ENCODE results near the gene CRLF2.
"Not testable (repeated sequence)": the region's sequence is repeated elsewhere in the genome, so short reads cannot be mapped to it uniquely, and the experiment has no call there.

Gene CRLF2

DNA sequence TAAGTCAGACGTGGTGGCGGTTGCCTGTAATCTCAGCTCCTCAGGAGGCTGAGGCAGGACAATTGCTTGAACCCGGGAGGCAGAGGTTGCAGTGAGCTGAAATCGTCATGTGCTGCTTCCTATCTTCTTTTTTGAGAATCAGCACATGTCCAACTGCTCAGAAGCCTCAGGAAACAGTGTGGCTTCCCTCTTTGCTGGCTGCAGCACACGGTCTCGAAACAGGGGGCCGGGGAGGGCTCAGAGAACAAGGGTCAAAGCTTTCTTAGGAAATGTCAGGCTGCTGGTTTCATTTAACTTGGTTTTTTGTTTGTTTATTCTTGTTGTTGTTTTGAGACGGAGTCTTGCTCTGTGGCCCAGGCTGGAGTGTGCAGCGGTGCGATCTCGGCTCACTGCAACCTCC lies 31.3 kb downstream of the CRLF2 start:
- TF ChIP-seq CTCF (IDR thresholded peaks at IDR 0.05; ENCODE audit: low read depth, low read length) = no peak

GRCh38 chrX:1178580-1179057 lies 33.8 kb downstream of the CRLF2 start:
- Histone ChIP-seq H3K4me3 (ENCODE audit: low read depth, low read length) (no peak overlapping the region), H3K27me3 (no peaks in the 10 kb centered on the region), H3K36me3 (no peaks in the 10 kb centered on the region), H3K4me1 (no peaks in the 10 kb centered on the region), H3K9me3 (no peaks in the 10 kb centered on the region)
- DNase-seq = no peak
- no peak for TF ChIP-seq CTCF (IDR thresholded peaks at IDR 0.05; ENCODE audit: low read depth, low read length)

More for the DNA sequence above, 31.3 kb downstream of the CRLF2 start:
- Histone ChIP-seq H3K9me3 (no peaks in the 10 kb centered on the region), H3K4me3 (ENCODE audit: low read depth, low read length) (no peak overlapping the region), H3K27me3 (no peaks in the 10 kb centered on the region), H3K36me3 (no peaks in the 10 kb centered on the region), H3K4me1 (no peaks in the 10 kb centered on the region)
- DNase-seq = no peak

DNA sequence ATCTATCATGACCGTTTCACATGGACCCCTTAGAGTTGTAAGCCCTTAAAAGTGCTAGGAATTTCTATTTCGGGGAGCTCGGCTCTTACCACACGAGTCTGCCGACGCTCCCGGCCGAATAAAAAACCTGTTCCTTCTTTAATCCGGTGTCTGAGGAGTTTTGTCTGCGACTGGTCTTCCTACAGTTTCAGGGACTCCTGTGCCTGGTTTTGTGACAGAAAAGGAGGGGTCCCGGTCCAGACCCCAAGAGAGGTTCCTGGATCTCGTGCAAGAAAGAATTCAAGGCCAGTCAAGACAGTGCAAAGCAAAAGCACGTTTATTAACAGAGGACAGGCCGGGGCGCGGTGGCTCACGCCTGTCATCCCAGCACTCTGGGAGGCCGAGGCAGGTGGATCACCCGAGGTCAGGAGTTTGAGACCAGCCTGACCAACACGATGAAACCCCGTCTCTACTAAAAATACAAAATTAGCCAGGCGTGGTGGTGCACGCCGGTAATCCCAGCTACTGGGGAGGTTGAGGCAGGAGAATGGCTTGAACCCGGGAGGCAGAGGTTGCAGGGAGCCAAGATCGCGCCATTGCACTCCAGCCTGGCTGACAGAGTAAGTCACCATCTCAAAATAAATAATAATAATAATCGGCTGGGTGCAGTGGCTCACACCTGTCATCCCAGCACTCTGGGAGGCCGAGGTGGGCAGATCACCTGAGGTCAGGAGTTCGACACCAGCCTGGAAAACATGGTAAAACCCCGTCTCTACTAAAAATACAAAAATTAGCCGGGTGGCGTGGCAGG lies 35.7 kb downstream of the CRLF2 start:
- H3K9me3 ChIP-seq; DNase-seq; H3K4me3 ChIP-seq (ENCODE audit: low read depth, low read length); H3K27me3 ChIP-seq; H3K36me3 ChIP-seq; H3K4me1 ChIP-seq: not testable (repeated sequence)

DNA sequence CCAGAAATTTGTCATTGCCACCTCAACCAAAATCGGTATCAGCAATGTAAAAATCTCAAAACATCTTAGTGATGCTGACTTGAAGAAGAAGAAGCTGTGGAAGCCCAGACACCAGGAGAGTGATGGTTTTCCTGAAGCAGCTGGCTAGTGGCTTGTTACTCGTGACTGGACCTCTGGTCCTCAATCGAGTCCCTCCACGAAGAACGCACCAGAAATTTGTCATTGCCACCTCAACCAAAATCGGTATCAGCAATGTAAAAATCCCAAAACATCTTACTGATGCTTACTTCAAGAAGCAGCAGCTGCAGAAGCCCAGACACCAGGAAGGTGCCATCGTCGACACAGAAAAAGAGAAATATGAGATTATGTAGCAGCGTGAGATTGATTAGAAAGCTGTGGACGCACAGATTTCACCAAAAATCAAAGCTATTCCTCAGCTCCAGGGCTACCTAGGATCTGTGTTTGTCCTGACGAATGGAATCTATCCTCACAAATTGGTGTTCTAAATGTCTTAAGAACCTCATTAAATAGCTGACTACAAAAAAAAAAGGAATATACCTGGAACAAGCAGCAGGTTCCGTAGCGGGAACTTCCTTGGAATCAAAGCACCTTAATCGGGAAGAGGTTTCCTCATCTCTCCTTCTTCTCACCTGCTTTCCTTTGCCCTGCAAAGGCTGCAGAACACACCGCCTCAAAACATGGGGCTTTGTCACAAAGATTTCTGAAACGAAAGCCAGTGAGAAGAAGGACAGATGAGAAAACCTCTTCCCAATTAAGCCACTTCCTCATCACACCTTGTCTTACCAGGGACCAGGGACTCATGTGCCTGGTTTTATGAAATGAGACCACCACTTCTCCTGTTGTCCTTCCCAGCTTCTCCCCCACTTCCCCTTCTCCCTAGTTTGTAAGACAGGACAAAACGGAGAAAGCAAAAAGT lies 37.6 kb downstream of the CRLF2 start:
- not testable (repeated sequence) for H3K9me3 ChIP-seq, H3K36me3 ChIP-seq, H3K27me3 ChIP-seq

DNA sequence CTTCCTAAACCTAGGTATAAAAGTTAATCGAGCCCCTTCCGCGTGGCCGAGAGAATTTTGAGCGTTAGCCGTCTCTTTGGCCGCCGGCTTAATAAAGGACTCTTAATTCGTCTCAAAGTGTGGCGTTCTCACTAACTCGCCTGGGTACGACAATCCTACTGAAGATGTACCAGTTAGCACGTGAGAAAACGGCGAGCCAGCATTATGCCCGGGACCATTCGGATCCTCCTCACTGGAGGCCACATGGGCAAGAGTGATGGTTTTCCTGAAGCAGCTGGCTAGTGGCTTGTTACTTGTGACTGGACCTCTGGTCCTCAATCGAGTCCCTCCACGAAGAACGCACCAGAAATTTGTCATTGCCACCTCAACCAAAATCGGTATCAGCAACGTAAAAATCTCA lies 39.0 kb downstream of the CRLF2 start:
- not testable (repeated sequence) for H3K36me3 ChIP-seq; H3K4me3 ChIP-seq (ENCODE audit: low read depth, low read length); DNase-seq; H3K9me3 ChIP-seq; H3K4me1 ChIP-seq; H3K27me3 ChIP-seq

More for the DNA sequence above, 37.6 kb downstream of the CRLF2 start:
- not testable (repeated sequence) for H3K4me1 ChIP-seq; DNase-seq; H3K4me3 ChIP-seq (ENCODE audit: low read depth, low read length)

- no peak for DNase-seq
- no peak overlapping the region for H3K4me3 ChIP-seq (ENCODE audit: low read depth, low read length)
- H3K27me3 ChIP-seq = no peaks in the 10 kb centered on the region
- TF ChIP-seq CTCF (IDR thresholded peaks at IDR 0.05; ENCODE audit: low read depth, low read length) = no peak
- no peaks in the 10 kb centered on the region for H3K36me3 ChIP-seq
- no peaks in the 10 kb centered on the region for H3K9me3 ChIP-seq
- H3K4me1 ChIP-seq = no peaks in the 10 kb centered on the region
Measured at GRCh38 chrX:1172496-1172895, 40.0 kb downstream of the CRLF2 start.

GRCh38 chrX:1171915-1172314 lies 40.5 kb downstream of the CRLF2 start:
- not testable (repeated sequence) for H3K4me1 ChIP-seq; H3K36me3 ChIP-seq; H3K9me3 ChIP-seq; H3K27me3 ChIP-seq; DNase-seq; H3K4me3 ChIP-seq (ENCODE audit: low read depth, low read length)

GRCh38 chrX:1170243-1170642 lies 42.2 kb downstream of the CRLF2 start:
- H3K9me3 ChIP-seq = no peaks in the 10 kb centered on the region
- H3K27me3 ChIP-seq = no peaks in the 10 kb centered on the region
- H3K4me1 ChIP-seq = no peaks in the 10 kb centered on the region
- H3K36me3 ChIP-seq = no peaks in the 10 kb centered on the region
- TF ChIP-seq CTCF (IDR thresholded peaks at IDR 0.05; ENCODE audit: low read depth, low read length) = no peak
- no peak for DNase-seq
- H3K4me3 ChIP-seq (ENCODE audit: low read depth, low read length) = no peak overlapping the region
